Body of pancreas (tissue), 4 donors: Measurements from ENCODE around the gene OBP2A.

Experiments
- CTCF ChIP-seq, 7 experiments: fragments of 450-650 bp in 4 of 7; fragments of 200-600 bp in 3 of 7; sonication (generic) in 3 of 7; IDR thresholded peaks; one replicate each; pipeline ENCODE4 v1.5.1; 2016 to 2019; ENCODE audit warnings: antibody characterized with exemption in 7 of 7
- POLR2A ChIP-seq, 3 donors: fragments of 450-650 bp; IDR thresholded peaks; one replicate each; pipeline ENCODE4 v1.6.1; 2016; ENCODE audit warnings: antibody characterized with exemption in 3 of 3, mild to moderate bottlenecking in 2 of 3

- TF ChIP-seq CTCF (IDR thresholded peaks at IDR 0.05) (no peak), POLR2A (IDR thresholded peaks at IDR 0.05) (no peak)
Measured at GRCh38 chr9:135561391-135562234, 15.7 kb downstream of the OBP2A start, which contains the start of gene PAEP.
